ENCODE data around the gene SRGAP1.
"Not testable (repeated sequence)": the region's sequence is repeated elsewhere in the genome, so short reads cannot be mapped to it uniquely, and the experiment has no call there.

The SRGAP1 gene

DNA sequence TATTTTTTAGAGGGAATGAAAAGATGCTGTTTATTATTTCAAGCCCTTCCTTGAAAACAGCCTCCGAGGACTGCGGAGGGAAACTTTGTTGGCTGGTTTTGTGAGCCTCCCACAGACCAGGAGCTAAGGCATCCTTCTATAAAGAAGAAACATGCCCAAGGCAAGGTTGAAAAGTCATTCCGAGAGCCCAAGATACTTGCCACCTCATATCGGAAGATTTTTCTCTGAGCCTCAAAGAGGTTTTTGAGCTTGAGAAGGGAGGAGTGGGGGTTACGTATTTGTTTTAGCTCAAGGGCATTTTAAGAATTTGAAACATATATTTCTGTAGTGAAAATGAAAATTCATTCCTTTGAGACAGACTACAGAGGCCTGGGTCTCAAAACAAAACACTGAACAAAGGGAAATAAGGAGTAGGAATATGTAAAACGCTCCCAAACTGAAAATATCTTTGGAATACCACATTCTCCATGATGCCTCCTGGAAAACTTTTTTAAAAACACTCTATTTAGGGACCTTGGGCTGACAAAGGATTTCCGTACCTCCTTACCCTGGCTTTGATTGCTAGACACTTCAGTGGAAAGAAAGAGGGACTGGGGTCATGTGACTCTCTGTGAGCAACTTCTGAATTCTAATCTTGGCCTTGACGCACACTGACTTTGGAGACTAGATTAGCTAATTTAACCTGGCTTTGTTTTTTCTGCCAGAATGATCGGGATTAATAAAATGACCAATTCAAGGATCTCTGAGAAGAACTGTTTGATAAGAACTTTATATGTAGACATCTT is 180.9 kb downstream of the SRGAP1 start:
- H3K27ac ChIP-seq, result no peak overlapping the region
- DNase-seq (ENCODE audit: low spot score), result no peak

GRCh38 chr12:64027311-64027710 is 182.8 kb downstream of the SRGAP1 start:
- TF ChIP-seq CTCF (IDR thresholded peaks at IDR 0.05), result no peak
- no peak for DNase-seq (ENCODE audit: low spot score)
- no peak overlapping the region for H3K27ac ChIP-seq
- H3K4me3 ChIP-seq, result no peak overlapping the region

More for the DNA sequence above, 180.9 kb downstream of the SRGAP1 start:
- no peak for TF ChIP-seq CTCF (IDR thresholded peaks at IDR 0.05)
- H3K4me3 ChIP-seq, result no peak overlapping the region

DNA sequence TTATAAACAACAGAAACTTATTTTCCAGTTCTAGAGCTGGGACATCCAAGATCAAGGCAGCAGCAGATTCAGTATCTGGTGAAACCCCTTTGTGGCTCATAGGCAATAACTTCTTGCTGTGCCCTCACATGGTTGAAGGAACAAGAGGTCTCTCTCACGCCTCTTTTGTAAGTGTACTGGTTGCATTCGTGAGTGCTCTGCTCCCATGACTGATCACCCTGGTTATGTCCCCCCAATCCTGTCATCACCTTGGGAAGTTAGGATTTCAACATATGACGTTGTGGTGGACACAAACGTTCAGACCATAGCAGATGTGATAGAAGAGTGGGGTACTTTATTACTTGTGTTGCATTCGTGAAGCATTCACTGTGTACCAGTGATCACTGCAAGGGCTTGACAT is 184.0 kb downstream of the SRGAP1 start:
- no peak for DNase-seq (ENCODE audit: low spot score)
- H3K4me3 ChIP-seq, result no peak overlapping the region
- no peak overlapping the region for H3K27ac ChIP-seq
- TF ChIP-seq CTCF (IDR thresholded peaks at IDR 0.05), result no peak

DNA sequence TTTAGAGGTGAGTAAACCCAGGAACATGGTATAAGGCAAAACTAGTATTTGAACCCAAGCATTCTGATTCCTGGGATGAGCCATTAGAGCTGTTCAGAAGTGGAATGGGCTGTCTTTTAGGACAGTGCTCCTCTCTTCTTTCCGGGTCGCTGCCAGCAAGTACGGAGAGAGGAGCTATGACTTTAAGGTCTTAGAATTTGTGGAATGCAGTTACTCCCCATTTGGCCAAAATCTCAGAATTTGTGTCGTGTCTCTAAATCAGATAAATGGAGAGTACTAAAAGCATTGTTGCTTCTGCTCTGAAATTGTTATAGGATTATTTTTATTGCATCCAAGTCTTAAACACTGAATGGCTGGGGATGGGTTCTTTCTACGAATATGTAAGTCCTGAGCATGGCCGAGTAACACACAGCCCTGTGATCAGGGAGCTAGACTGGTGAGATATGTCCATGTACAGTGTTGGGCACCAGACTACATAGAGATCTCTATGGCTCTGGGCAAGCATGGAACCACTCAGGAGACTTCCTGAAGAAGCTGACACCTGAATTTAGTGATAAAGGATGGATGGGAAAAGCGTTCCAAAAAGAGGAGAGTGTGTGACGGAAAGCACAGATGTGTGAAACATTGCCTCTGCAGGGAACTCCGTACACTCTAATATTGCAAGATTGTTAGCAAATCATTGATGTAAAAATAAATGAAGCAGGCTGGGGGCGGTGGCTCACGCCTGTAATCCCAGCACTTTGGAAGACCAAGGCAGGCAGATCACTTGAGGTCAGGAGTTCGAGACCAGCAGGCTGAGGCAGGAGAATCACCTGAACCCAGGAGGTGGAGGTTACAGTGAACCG is 184.7 kb downstream of the SRGAP1 start:
- TF ChIP-seq CTCF (IDR thresholded peaks at IDR 0.05), result no peak
- no peak for DNase-seq (ENCODE audit: low spot score)
- Histone ChIP-seq H3K4me3 (no peak overlapping the region), H3K27ac (no peak overlapping the region)

GRCh38 chr12:64030155-64030554 is 185.7 kb downstream of the SRGAP1 start:
- TF ChIP-seq CTCF (IDR thresholded peaks at IDR 0.05), result no peak
- H3K27ac ChIP-seq, result no peak overlapping the region
- no peak overlapping the region for H3K4me3 ChIP-seq
- DNase-seq (ENCODE audit: low spot score), result no peak

- not testable (repeated sequence) for H3K4me3 ChIP-seq; DNase-seq (ENCODE audit: low spot score); H3K27ac ChIP-seq
Observed at GRCh38 chr12:64034056-64034455, 189.6 kb downstream of the SRGAP1 start.

- Histone ChIP-seq H3K27ac (no peak overlapping the region), H3K4me3 (no peak overlapping the region)
- no peak for TF ChIP-seq CTCF (IDR thresholded peaks at IDR 0.05)
- no peak for DNase-seq (ENCODE audit: low spot score)
Observed at GRCh38 chr12:64034901-64035576, 190.5 kb downstream of the SRGAP1 start.
